H1 (cell line): ENCODE data around the gene RAB14.

Experiments
- BCL11A ChIP-seq, 2 experiments: IDR thresholded peaks; one replicate each; pipeline ENCODE4 v1.6.1; 2011; ENCODE audit warnings: low read depth in 2 of 2, low read length in 2 of 2, mild to moderate bottlenecking in 2 of 2
- BRCA1 ChIP-seq: IDR thresholded peaks from 2 replicates; pipeline ENCODE4 v1.6.1; 2012; ENCODE audit warnings: low read depth, low read length, improper control_type of control experiment
- CEBPB ChIP-seq: IDR thresholded peaks from 2 replicates; pipeline ENCODE4 v1.6.1; 2012; ENCODE audit warnings: low read depth, low read length
- CHD2 ChIP-seq: IDR thresholded peaks from 2 replicates; pipeline ENCODE4 v1.6.1; 2012; ENCODE audit warnings: low read length, improper control_type of control experiment
- CREB1 ChIP-seq: IDR thresholded peaks from 2 replicates; pipeline ENCODE4 v1.6.1; 2012; ENCODE audit warnings: inconsistent platforms
- CTCF ChIP-seq, 3 experiments: IDR thresholded peaks; 1 replicate in 2 of 3; 2 replicates in 1 of 3; pipeline versions ENCODE4 v1.5.1 to v1.6.1; 2011; ENCODE audit warnings: low read length in 3 of 3, mild to moderate bottlenecking in 3 of 3, inconsistent platforms in 2 of 3, low read depth in 1 of 3, moderate library complexity in 1 of 3; ENCODE audit not compliant: insufficient read depth in 1 of 3; ENCODE audit errors: control extremely low read depth in 1 of 3
- GABPA ChIP-seq: IDR thresholded peaks from 2 replicates; pipeline ENCODE4 v1.6.1; 2011; ENCODE audit warnings: mild to moderate bottlenecking, low read length, moderate library complexity, borderline replicate concordance; ENCODE audit not compliant: insufficient read depth
- JUND ChIP-seq: IDR thresholded peaks from 2 replicates; pipeline ENCODE4 v1.6.1; 2011; ENCODE audit warnings: mild to moderate bottlenecking, improper control_type of control experiment, low read length
- MAX ChIP-seq: IDR thresholded peaks from 2 replicates; pipeline ENCODE4 v1.6.1; 2012; ENCODE audit warnings: inconsistent platforms
- POLR2AphosphoS5 ChIP-seq: IDR thresholded peaks from 2 replicates; pipeline ENCODE4 v1.6.1; 2011; ENCODE audit warnings: low read depth, low read length
- RNF2 ChIP-seq: fragments of 200-900, 300-1000 bp; sonication (generic); IDR thresholded peaks from 2 replicates; pipeline ENCODE4 v1.7.1; 2016; ENCODE audit warnings: borderline replicate concordance, low read depth, mild to moderate bottlenecking, antibody characterized with exemption, low read length; ENCODE audit not compliant: poor library complexity, severe bottlenecking; ENCODE audit errors: missing control alignments
- SUZ12 ChIP-seq: fragments of 200-600 bp; sonication (generic); IDR thresholded peaks from 2 replicates; pipeline ENCODE4 v1.6.1; 2012; ENCODE audit warnings: mild to moderate bottlenecking, inconsistent platforms, low read length, moderate library complexity, mixed read lengths
- USF2 ChIP-seq: IDR thresholded peaks from 2 replicates; pipeline ENCODE4 v1.6.1; 2011; ENCODE audit warnings: low read length, improper control_type of control experiment

DNA sequence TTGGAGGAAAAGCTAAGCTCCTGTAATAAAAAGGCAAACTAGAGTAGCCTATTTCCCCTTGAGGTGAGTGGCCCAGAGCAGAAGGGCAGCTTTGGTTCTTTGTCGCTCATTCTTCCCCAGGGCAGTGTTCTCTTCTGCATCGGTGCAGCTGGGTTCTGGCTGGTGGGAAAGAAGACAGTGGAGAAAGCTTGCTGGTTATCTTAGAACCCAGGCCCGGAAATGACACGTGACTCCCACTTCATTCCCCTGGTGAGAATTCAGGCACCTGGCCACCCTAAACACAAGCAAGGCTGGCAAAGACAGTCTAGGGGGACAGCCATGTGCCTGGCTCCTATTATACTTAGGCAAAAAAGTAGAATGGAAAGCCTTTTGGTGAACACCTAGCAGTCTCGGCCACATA, 33.8 kb upstream of the RAB14 start:
- no peak for TF ChIP-seq CTCF (IDR thresholded peaks at IDR 0.05; ENCODE audit: control extremely low read depth in 1 of 3, insufficient read depth in 1 of 3, low read depth in 1 of 3, low read length in 3 of 3)
- no peak for TF ChIP-seq BRCA1
- no peak for TF ChIP-seq POLR2AphosphoS5
- no peak for TF ChIP-seq BCL11A (IDR thresholded peaks at IDR 0.05; ENCODE audit: low read depth in 2 of 2, low read length in 2 of 2)
- TF ChIP-seq JUND = no peak
- no peak for TF ChIP-seq RNF2
- TF ChIP-seq USF2 = no peak
- TF ChIP-seq MAX = no peak
- no peak for TF ChIP-seq CREB1
- TF ChIP-seq GABPA = no peak
- TF ChIP-seq CEBPB = no peak
- no peak for TF ChIP-seq SUZ12
- TF ChIP-seq CHD2 = no peak
